Raji (cell line): ENCODE measurements around the gene CMSS1.

Source experiments
- POLR2A ChIP-seq: IDR thresholded peaks from 2 replicates; pipeline ENCODE4 v1.6.1; 2011; ENCODE audit warnings: low read depth, low read length, control low read depth; ENCODE audit not compliant: insufficient read depth

Gene CMSS1

DNA sequence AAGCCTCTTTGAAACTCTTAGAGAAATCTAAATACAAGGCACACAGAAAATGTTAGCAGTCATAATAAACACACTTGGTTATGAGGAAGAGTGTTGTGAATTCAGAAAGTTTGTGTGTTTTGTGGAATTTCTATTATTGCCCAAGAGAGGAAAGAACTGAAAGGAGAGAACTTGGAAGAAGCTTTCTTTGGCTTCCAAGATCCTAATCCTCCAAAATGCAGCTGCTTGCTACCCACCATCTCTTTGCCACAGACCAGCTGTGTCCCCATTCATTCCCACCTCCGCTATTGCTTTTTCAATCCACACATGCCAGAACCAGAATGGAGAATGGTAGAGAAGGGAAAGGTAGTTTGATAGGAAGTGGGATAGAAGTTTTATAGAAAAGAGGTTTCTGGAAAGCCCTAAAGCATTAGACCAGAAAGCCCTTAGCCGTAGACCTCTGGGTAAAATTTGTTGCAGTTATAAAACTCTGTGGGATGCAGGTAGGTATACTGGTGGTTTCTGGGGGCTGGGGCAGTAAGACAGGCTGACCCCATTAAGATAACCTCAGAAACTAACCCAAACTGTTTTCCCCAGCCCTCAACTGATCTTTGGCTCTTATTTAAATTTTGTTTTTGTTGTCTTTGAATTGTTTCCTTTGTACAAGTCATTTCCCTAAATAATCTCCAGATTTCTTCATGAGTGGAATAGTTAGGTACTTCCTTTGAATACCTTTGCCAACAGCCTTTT, 188.2 kb downstream of the CMSS1 start:
- TF ChIP-seq POLR2A = no peak

DNA sequence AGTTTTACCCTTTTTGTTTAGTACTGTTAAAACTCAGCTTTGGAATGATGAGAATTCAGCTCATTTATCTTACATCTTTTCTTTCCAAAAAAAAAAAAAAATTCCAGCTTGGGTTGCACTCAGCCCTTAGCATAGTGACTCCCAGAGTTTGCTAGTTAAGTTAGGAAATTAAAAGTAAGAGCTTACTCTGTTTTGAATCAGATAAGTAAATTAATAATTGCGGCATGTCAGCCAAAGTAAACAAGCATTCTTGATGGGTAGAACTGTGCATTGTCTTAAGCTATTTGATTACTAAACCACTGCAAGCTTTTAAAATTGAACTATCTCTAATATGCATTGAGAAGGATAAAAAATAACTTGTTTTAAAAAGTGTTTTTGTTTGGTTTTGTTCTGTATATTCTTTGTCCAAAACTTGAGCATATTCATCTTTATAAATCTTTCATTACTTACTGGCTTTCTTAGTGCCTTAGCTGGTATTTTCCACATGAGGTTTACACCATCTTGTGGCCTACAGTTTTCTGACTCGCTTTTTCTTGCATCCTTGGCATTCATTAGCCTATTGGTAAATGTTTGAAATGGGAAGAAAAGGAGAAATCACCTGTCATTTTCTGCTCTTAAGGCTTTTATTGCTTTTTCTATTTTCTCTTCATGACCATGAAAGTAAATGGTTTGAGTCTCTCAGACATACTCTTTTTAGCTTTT, 189.1 kb downstream of the CMSS1 start:
- TF ChIP-seq POLR2A = no peak

DNA sequence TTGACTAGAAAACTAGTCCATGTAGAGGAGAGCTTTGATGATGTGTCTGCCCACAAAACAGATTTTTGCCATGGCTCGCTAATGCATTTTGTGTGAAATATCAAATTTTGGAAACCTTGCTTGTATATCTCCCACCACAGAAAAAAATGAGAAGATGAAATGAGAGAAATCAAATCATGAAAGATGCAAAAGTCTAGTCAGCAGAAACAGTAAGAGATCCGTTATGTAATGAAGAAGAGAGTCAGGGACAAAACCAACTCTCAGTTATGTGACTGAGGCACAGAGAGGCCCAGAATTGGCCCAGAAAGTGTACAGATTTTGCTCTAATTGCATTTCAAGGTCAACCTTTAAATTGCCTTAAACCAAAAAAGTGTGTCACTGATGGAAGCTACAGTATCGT, 189.7 kb downstream of the CMSS1 start:
- no peak for TF ChIP-seq POLR2A

- TF ChIP-seq POLR2A = no peak
Observed at GRCh38 chr3:100008081-100008698, 190.5 kb downstream of the CMSS1 start.

DNA sequence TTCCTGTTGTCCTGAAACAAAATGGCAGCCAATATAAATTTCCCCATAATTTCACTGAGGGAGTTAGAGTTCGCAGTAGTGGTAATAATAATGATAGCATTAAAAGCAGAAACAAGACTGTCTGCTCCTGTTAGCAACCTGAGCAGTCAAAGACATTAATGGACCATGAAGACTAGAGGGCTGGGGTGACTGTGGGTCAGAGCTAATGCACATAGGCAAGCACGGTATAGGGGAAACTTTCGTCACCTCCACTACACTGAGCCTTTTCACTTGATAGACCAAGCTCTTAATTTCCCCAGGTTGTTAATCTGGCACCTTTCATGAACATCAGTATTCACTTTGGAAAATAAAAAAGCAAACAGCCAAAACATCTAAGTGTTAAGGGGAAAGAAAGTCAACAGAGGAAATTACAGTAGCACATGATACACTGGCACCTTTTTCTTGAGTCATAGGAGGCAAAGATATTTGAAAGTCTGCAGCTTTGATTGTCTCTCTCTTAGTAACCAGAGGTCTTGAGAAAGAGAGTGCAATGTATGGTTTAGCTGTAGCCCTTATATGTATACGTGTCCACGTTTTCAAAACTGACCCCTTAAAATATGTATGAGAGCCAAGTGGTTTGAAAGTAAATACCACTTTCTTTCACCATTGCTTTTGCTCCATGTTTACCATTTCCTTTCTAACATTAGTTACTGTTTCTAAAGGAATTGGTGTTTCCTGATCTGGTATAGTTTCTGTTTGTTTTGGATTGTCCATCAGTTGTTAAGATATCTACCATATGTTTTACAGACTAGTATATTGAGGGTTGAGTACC, 191.8 kb downstream of the CMSS1 start:
- TF ChIP-seq POLR2A = no peak

DNA sequence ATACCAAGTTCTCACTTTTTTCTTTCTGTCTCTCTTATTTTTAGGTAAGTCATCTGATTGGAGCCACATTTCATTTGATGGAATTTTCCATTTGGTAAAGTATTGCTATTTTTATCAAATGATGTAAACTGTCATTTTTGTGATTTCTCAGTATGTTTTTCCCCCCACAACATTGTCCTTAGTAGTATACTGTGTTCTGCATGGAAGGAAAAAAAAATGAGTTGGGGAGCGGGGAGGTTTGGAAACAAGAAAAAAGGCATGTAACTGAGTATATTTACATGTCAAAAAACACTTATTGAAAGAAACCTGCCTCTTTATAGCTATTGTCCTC, 192.4 kb downstream of the CMSS1 start:
- TF ChIP-seq POLR2A = no peak

DNA sequence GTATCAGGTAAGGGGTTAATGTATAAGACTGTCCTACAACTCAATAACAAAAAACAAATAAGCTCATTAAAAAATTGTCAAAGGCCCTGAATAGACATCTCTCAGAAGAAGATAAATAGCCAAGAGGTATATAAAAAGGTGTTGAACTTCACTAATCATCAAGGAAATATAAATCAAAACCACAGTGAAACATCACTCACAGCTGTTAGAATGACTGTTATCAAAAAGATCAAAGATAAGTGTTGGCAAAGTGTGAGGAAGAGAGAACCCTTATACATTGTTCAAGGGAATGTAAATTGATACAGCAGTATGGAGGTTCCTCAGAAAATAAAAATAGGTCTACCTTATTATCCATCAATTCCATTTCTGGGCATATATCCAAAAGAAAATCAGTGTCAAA, 201.1 kb downstream of the CMSS1 start:
- TF ChIP-seq POLR2A = no peak

- no peak for TF ChIP-seq POLR2A
Observed at GRCh38 chr3:100019719-100020118, 202.1 kb downstream of the CMSS1 start.

DNA sequence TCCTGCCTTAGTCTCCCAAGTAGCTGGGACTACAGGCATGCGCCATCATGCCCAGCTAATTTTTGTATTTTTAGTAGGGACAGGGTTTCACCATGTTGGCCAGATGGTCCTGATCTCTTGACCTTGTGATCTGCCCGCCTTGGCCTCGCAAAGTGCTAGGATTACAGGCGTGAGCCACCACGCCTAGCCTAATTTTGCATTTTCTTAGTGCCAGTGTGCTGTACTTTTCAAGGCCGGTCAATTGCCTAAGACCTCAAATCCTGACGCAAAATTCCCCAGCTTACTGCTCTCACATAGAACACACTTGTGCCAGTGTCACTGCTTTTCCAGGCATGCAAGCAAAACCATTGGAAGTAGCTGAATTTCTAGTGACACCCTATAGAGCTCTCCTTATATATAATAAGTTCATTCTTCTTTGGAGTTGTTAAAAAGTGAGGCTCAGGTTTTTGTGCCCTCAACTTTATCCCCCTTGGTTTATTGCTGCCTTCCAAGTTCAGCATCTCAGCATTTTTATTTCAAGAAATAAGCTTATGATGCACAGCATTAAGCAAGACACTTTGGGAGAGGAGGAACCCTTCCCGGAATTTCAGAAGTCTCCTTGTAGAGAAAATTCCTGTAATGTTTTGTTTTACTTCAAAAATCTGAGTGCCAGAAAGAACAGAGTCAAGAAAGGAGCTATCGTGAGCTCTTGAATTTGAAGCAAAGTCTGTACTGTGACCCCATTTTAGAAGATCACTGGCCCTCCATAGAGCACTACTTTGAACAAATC, 203.4 kb downstream of the CMSS1 start:
- no peak for TF ChIP-seq POLR2A

DNA sequence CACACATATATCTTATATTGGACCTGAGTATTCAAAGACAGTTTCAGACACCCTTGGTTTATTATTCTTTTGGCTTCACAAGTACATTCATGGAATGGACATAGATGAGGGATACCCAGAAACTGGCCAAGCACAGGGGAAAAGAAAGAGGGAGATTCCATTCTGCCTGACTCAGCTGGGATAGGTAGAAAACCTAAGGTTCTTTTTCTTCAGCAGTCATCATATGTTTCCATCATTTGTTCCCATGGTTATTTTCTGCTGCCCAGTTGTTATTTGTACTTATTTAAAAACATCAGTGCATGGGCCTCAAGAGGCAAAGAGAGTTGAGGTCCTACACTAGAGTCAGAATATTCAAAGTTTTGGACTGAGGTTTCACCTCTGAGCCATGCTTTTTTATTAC, 204.8 kb downstream of the CMSS1 start:
- TF ChIP-seq POLR2A = no peak

DNA sequence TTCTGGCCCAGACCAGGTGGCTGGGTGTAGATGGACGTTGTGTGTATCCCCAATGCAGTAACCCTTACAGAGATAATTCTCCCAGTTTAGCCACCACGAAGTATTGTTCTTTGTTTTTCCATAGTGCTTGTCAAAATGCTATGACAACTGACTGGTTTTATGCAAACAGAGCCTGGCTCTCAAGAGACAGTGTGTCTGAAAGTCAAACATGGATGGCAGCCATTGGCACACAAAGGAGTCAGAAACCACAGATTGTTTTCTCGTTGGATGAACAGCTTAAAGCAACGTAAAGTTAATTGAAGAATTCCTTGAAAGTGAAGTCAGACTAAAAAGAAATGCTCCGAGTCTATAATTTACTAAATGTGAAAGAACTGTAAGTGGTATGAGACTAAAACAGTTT, 205.5 kb downstream of the CMSS1 start:
- no peak for TF ChIP-seq POLR2A

GRCh38 chr3:100023595-100023994, 205.9 kb downstream of the CMSS1 start:
- no peak for TF ChIP-seq POLR2A

DNA sequence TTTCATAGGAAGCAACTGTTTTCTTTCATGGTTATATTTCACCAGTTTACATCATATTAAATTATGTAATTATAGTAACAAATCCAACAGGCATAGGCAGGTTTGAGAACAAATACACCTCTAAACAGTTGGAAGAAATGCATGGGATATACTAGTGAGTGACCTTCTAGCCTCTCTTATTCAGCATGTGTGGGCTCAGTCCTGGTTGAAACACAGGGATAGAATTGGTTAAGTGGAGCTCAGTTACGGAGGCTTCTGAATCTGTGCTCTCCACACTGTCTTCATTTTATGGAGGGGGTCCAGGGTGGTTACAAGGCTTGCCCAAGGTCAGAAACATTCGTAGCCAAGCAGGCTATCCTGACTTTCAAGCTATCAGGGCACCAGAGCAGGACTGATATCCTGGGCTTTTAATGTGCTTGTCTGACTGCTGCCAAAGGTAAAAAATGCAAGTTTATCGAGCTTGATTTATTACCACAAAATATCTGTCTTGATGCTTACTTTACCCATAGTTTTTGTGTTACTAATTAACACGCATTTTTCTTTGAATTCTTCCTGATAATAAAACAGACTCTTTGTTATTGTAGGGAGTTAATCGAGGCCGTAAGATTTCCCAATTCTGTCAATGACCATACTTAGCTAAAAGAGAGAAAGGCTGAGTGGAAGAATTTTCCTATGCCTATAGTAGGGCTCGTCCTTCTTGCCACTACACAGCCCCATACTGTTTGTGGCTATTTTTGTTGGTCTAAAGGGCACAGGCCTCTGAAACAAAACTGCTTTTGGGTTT, 207.1 kb downstream of the CMSS1 start:
- no peak for TF ChIP-seq POLR2A

DNA sequence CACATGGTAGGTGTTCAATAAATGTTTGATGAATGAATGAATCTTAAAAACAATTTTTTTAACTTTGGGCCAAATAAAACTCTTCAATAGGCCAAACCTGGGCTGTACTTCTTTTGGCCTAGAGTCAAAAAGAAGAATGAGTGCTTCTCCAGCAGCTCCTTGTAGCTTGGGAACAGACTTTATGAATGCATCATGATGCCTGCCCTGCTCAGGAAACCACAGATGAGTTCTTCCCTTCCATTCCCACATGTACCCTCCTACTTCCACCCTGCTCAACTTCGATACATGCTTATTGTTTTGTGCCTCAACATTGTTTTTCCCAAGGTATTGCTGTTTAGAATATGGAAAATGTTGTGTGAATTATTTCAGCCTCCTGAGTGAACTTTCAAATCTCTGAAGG, 209.7 kb downstream of the CMSS1 start:
- no peak for TF ChIP-seq POLR2A
